ENCODE measurements around the gene RASA3.

DNA sequence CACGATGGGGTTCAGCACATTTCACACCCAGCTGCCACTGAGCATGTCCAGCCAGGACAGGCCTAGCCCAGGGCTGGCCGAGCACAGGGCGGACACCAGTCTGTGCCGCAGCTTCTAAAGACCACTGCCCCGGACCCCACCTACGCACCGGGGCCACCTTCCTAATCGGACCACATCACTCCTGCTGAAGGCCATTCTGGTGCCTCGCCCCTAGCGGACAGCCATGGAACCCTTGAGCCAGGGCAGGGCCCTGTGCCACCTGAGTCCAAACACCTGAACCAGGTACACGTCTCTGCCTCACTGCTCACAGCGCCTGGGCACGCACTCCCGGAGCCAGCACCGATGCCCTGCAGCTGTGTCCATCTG lies 150.1 kb downstream of the RASA3 start:
- TF ChIP-seq, protein P1, sequence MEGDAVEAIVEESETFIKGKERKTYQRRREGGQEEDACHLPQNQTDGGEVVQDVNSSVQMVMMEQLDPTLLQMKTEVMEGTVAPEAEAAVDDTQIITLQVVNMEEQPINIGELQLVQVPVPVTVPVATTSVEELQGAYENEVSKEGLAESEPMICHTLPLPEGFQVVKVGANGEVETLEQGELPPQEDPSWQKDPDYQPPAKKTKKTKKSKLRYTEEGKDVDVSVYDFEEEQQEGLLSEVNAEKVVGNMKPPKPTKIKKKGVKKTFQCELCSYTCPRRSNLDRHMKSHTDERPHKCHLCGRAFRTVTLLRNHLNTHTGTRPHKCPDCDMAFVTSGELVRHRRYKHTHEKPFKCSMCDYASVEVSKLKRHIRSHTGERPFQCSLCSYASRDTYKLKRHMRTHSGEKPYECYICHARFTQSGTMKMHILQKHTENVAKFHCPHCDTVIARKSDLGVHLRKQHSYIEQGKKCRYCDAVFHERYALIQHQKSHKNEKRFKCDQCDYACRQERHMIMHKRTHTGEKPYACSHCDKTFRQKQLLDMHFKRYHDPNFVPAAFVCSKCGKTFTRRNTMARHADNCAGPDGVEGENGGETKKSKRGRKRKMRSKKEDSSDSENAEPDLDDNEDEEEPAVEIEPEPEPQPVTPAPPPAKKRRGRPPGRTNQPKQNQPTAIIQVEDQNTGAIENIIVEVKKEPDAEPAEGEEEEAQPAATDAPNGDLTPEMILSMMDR (IDR thresholded peaks at IDR 0.05): no peak
- no peak for TF ChIP-seq POLR2A (IDR thresholded peaks at IDR 0.05)

Data from transverse colon (tissue), 3 donors.